IPS DF 6.9 (cell line): Measurements from ENCODE around the gene PDE8A.
A peak's percentile ranks its signal among the peaks of the same experiment; 100 is the strongest.

Experiments used
- DNase-seq: peaks from one replicate; pipeline ENCODE4 v3.0.0-alpha.2; 2013; ENCODE audit warnings: low read depth, low spot score
- H3K27ac ChIP-seq: one replicate; pipeline ENCODE4 v1.5.1; 2013; ENCODE audit warnings: low read length, control low read depth
- H3K27me3 ChIP-seq: 2 replicates; pipeline ENCODE4 v1.6.1; 2013; ENCODE audit warnings: mild to moderate bottlenecking, low read length; ENCODE audit not compliant: control insufficient read depth, insufficient read depth
- H3K36me3 ChIP-seq: 2 replicates; pipeline ENCODE4 v1.6.1; 2013; ENCODE audit warnings: low read length; ENCODE audit not compliant: control insufficient read depth, insufficient read depth
- H3K4me1 ChIP-seq: 2 replicates; pipeline ENCODE4 v1.6.1; 2013; ENCODE audit warnings: low read length; ENCODE audit not compliant: control insufficient read depth, insufficient read depth
- H3K4me3 ChIP-seq: 2 replicates; pipeline ENCODE4 v1.5.1; 2013; ENCODE audit warnings: mild to moderate bottlenecking, low read length
- H3K9me3 ChIP-seq: 2 replicates; pipeline ENCODE4 v1.6.1; 2013; ENCODE audit warnings: low read length, inconsistent platforms; ENCODE audit not compliant: control insufficient read depth, insufficient read depth
- WGBS: extraction: QIAGEN DNeasy Blood & Tissue Kit; methylation state at CpG from one replicate; pipeline ENCODE4 v1.1.7; 2013; ENCODE audit warnings: mixed read lengths, missing lambda C conversion rate; ENCODE audit not compliant: insufficient read length, insufficient coverage; 5-methylcytosine and 5-hydroxymethylcytosine counted together

Gene PDE8A

DNA sequence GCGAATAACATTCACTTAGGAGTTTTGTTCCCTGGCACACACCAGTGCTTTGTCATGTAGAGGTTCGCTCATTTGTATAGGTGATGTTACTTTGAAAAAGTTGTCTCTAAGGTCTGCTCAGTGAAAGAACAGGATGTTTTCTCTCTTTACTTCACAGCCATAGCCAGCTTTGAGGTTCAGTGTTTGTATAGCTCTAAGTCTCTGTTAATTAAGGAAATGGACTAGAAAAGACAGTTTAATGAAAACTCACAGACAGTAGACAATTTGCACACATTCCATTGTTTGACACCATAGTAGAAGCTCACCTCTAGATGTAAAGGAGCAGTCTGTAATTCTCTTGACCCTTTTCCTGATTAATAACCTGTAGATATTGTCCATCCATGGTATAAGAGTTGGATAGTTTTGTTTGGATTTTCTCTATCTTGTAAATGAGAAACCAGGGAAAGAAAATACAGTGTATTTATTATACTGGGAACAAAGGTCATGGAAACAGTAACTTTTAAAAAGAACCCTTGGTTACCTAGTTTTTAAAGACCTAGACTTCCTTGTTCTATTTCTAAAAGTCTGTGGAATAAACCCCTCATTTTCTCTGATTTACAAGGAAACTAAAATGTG lies 50.4 kb downstream of the PDE8A start:
- no CpG with 5 or more reads among the region's 2 CpGs for WGBS
- no peak overlapping the region for H3K4me3 ChIP-seq
- DNase-seq: no peak

DNA sequence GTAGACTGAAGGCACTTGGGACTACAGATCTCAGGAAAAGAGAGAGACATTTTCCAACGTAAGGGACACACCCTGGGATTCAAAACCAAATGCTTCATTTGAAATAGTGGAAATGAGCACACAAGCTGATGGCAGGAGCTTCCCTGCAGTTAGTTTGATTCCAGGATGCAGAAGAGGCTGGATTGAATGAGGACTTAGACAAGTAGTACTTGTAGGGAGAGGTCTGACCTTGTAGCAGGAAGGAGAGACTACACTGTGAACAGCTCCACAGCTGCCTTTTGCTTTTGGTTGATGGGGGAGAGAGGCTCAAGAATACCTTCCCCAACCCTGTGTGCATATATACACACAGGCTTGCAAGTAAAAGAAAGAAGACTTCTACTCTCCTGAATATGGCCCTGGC lies 51.5 kb downstream of the PDE8A start:
- Histone ChIP-seq H3K4me1 (peaks cover 1% of the 10 kb centered on the region; the same call in 1 of the 2 replicates), H3K27ac (no peak overlapping the region), H3K4me3 (no peak overlapping the region), H3K27me3 (no peaks in the 10 kb centered on the region), H3K9me3 (no peaks in the 10 kb centered on the region), H3K36me3 (no peaks in the 10 kb centered on the region)
- no peak for DNase-seq
- no CpG with 5 or more reads among the region's 1 CpG for WGBS

More for the DNA sequence above, 50.4 kb downstream of the PDE8A start:
- Histone ChIP-seq H3K4me1 (peaks cover 1% of the 10 kb centered on the region; the same call in 1 of the 2 replicates), H3K27ac (no peak overlapping the region), H3K36me3 (no peaks in the 10 kb centered on the region), H3K27me3 (no peaks in the 10 kb centered on the region; the same call in 1 of the 2 replicates), H3K9me3 (no peaks in the 10 kb centered on the region)

DNA sequence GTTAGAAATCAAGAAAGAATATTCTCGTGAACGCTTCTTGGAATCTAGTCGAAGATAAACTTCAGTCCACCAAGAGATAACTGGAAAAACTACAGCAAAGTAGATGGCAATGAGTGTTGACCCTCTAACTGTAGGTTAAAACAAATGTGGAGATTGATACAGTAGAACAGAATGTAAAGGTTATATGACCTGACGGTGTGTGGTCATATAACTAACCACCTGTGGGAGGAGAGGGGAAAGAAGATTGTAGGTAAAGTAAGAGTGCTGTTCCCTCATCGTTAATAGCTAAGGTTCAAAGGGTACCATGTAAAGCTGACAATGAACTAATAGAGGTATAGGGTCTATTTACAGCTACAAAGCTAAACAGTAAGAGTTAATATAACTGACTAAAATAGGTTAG lies 52.6 kb downstream of the PDE8A start:
- no CpG with 5 or more reads among the region's 5 CpGs for WGBS
- no peaks in the 10 kb centered on the region for H3K36me3 ChIP-seq
- H3K4me1 ChIP-seq: peaks cover 1% of the 10 kb centered on the region; the same call in 1 of the 2 replicates
- H3K4me3 ChIP-seq: no peak overlapping the region
- DNase-seq: no peak
- H3K9me3 ChIP-seq: no peaks in the 10 kb centered on the region
- H3K27ac ChIP-seq: no peak overlapping the region
- H3K27me3 ChIP-seq: no peaks in the 10 kb centered on the region

DNA sequence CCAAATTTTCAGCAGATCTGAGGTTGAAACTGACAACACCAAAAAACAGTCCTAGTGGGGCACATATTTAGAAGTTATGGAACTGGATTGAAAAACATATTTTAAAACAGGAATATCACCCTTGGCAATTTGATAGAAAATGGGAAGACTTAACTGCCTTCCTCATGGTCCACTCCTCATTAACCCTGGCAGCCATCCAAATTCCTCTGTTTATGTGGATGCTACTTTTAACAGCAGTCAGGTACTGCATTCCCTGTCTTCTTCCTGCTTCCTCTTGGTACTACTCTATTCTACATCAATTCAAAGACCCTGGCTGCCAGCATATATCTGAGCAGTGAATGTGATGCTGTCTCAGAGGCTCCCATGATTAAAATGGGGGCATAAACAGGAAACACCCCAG lies 54.3 kb downstream of the PDE8A start:
- Histone ChIP-seq H3K4me3 (no peak overlapping the region), H3K9me3 (no peaks in the 10 kb centered on the region), H3K27ac (no peak overlapping the region), H3K36me3 (no peaks in the 10 kb centered on the region), H3K4me1 (peaks cover 1% of the 10 kb centered on the region; the same call in 1 of the 2 replicates), H3K27me3 (no peaks in the 10 kb centered on the region)
- DNase-seq: no peak

DNA sequence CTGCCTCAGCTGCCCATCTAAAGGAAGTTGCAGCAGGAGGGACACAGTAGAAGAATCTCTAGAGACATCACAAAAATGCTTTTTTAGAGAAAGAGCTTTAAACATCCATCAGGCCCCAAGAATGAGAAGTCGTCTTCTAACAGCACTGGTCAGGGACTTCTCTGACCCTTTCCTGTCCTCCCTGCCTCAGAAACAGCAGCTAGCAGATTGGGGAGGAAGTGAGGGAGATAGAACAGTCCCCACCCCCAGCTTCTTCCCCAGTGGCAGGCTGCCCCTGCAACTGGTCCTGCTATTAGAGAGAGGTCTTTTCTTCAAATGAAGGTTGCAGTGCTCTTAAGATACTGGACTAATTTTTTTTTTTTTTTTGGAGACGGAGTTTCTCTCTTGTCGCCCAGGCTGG lies 55.1 kb downstream of the PDE8A start:
- H3K27me3 ChIP-seq: no peaks in the 10 kb centered on the region
- H3K36me3 ChIP-seq: no peaks in the 10 kb centered on the region
- H3K4me1 ChIP-seq: peaks cover 1% of the 10 kb centered on the region; the same call in 1 of the 2 replicates
- no peaks in the 10 kb centered on the region for H3K9me3 ChIP-seq
- DNase-seq: no peak
- no peak overlapping the region for H3K4me3 ChIP-seq
- WGBS: no CpG with 5 or more reads among the region's 3 CpGs
- no peak overlapping the region for H3K27ac ChIP-seq

DNA sequence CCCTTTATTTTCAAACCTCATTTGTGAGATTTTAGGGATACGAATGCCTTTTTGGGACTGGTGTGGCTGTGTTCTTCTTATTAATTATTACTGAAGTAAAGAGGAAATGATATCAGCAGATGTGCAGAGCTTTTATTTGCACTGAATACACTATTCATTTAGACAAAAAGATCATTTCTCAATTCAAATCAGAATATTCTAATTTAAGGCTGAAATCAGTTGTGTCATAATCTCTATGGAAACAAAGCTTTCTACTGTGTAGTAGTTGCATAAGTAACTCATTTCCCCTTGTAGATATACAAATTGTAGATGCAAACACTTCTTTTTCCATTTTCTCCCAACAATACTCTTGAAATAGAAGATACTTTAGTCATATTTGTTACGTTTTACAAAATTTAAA lies 56.0 kb downstream of the PDE8A start:
- Histone ChIP-seq H3K4me3 (no peak overlapping the region), H3K36me3 (no peaks in the 10 kb centered on the region), H3K27me3 (no peaks in the 10 kb centered on the region), H3K4me1 (0 out of 2 replicates have a peak, but pooled peaks cover 1% of the 10 kb centered on the region), H3K27ac (no peak overlapping the region), H3K9me3 (no peaks in the 10 kb centered on the region)
- WGBS: no CpG with 5 or more reads among the region's 2 CpGs
- DNase-seq: no peak

DNA sequence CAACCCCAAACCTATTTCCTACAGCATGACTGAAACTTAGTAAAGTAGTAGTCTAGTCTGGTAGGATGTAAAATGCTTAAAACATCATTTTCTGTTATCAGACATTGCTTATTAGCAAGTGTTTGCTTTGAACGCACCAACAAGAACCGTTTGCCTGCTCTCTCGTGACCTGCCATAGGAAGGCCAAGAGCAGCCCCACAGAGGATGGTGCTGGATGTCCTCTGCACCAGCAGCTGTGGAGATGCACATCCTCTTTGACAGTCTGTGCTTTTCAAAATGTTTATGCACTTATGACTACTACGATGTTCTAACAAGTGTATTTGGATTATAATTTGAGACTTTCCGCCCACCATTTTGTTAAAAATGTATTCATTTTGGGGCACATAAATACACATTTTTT lies 59.6 kb downstream of the PDE8A start:
- no peaks in the 10 kb centered on the region for H3K9me3 ChIP-seq
- H3K27me3 ChIP-seq: no peaks in the 10 kb centered on the region
- H3K4me3 ChIP-seq: no peak overlapping the region
- no peaks in the 10 kb centered on the region for H3K4me1 ChIP-seq
- no CpG with 5 or more reads among the region's 5 CpGs for whole genome bisulfite sequencing
- DNase-seq: no peak
- H3K27ac ChIP-seq: no peak overlapping the region
- H3K36me3 ChIP-seq: no peaks in the 10 kb centered on the region

DNA sequence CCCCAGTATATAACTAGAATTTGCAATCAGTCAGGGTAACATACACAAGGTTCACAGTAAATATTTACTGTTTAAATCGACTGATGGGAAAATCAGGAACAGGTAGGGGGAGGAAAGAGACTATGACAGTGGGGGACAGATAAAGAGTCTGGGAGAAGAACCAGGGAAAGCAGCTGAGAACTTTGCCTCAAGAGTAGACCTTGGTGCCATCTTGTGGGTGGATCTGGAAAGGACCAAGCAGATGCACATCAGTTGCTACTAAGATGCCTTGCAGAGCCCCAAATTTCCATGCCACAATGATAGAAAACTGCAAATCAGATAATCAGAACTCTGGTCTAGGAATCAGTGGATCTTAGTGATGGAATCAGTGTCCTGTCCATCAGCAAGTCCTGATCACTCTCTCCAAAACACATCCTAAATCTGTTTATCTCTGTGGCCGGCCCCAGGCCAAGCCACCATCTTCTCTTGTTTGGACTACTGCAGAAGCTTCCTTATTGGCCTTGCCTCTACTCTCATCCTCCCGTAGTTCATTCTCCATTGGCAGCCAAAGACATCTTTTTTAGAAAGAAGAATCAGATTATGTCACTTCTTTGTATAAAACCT lies 62.7 kb downstream of the PDE8A start:
- DNase-seq: peak; percentile 35
- Histone ChIP-seq H3K9me3 (no peaks in the 10 kb centered on the region), H3K36me3 (no peaks in the 10 kb centered on the region), H3K27ac (no peak overlapping the region), H3K4me1 (no peaks in the 10 kb centered on the region), H3K27me3 (no peaks in the 10 kb centered on the region), H3K4me3 (no peak overlapping the region)
- no CpG with 5 or more reads among the region's 3 CpGs for WGBS

DNA sequence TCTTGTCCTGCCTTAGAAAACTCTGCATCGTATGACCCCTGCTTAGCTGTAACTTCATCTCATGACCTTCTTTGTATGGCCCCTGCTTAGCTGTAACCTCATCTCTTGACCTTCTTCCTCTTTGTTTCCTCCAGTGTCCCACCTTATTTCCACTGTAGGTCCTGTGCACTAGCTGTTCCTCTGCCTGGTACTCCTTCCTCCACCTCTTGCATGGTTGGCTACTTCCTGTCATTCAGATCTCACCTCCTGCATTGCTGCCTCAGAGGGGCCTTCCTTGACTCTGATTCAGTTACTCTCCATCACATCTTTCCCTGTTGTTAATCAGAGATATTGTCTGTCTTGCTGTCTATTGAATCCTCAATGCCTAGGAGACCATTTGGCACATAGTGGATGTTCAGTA lies 63.2 kb downstream of the PDE8A start:
- Histone ChIP-seq H3K4me3 (no peak overlapping the region), H3K27ac (no peak overlapping the region), H3K9me3 (no peaks in the 10 kb centered on the region), H3K4me1 (no peaks in the 10 kb centered on the region), H3K27me3 (no peaks in the 10 kb centered on the region), H3K36me3 (no peaks in the 10 kb centered on the region)
- no peak for DNase-seq
- no CpG with 5 or more reads among the region's 1 CpG for WGBS

DNA sequence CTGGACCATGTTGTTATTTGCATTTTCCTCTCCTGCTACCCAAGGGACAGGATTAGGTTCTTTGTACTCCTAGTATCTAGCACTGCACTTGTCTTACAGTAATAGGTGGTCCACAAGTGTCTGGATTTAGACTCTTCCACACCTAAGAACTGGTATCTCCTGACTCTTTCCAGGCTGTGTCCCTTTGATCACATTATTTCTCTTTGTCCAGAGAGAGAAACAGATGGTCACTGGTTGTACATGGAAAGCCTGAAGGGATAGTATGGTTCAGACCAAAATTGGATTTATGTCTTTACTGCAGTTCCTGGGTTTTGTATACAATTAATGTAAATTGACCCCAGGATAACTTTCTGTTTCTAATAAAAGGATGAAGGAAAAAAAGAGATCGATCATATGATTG lies 64.0 kb downstream of the PDE8A start:
- no CpG with 5 or more reads among the region's 1 CpG for WGBS
- no peak for DNase-seq
- H3K27me3 ChIP-seq: no peaks in the 10 kb centered on the region
- no peaks in the 10 kb centered on the region for H3K9me3 ChIP-seq
- no peaks in the 10 kb centered on the region for H3K36me3 ChIP-seq
- no peak overlapping the region for H3K4me3 ChIP-seq
- H3K27ac ChIP-seq: no peak overlapping the region
- H3K4me1 ChIP-seq: no peaks in the 10 kb centered on the region
